ENCODE measurements around the gene FOXP3. TPM values are rescaled to one million over a fixed set of nuclear protein-coding genes. Genes with fewer than 3 reads are reported as not detected.

FOXP3 gene
- total and polyA plus RNA-seq, 2 of the 8 experiments (the other 6 are each of a cell fraction or from before 2014, with no cell fraction given), result 0.37 to 0.54 TPM

DNA sequence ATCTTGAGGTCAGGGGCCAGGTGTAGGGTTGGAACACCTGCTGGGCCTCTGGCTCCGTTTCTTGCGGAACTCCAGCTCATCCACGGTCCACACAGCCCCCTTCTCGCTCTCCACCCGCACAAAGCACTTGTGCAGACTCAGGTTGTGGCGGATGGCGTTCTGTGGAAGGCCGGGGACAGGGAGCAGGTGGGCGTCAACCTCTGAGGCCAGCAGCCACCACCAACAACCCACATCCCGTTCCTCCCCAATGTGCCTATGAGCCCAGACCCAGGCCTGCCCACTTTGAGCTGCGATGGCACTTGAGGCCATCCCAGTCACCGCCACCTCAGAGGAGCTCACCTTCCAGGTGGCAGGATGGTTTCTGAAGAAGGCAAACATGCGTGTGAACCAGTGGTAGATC is 13.2 kb downstream of the FOXP3 start (continued):
- TF ChIP-seq, protein P1, sequence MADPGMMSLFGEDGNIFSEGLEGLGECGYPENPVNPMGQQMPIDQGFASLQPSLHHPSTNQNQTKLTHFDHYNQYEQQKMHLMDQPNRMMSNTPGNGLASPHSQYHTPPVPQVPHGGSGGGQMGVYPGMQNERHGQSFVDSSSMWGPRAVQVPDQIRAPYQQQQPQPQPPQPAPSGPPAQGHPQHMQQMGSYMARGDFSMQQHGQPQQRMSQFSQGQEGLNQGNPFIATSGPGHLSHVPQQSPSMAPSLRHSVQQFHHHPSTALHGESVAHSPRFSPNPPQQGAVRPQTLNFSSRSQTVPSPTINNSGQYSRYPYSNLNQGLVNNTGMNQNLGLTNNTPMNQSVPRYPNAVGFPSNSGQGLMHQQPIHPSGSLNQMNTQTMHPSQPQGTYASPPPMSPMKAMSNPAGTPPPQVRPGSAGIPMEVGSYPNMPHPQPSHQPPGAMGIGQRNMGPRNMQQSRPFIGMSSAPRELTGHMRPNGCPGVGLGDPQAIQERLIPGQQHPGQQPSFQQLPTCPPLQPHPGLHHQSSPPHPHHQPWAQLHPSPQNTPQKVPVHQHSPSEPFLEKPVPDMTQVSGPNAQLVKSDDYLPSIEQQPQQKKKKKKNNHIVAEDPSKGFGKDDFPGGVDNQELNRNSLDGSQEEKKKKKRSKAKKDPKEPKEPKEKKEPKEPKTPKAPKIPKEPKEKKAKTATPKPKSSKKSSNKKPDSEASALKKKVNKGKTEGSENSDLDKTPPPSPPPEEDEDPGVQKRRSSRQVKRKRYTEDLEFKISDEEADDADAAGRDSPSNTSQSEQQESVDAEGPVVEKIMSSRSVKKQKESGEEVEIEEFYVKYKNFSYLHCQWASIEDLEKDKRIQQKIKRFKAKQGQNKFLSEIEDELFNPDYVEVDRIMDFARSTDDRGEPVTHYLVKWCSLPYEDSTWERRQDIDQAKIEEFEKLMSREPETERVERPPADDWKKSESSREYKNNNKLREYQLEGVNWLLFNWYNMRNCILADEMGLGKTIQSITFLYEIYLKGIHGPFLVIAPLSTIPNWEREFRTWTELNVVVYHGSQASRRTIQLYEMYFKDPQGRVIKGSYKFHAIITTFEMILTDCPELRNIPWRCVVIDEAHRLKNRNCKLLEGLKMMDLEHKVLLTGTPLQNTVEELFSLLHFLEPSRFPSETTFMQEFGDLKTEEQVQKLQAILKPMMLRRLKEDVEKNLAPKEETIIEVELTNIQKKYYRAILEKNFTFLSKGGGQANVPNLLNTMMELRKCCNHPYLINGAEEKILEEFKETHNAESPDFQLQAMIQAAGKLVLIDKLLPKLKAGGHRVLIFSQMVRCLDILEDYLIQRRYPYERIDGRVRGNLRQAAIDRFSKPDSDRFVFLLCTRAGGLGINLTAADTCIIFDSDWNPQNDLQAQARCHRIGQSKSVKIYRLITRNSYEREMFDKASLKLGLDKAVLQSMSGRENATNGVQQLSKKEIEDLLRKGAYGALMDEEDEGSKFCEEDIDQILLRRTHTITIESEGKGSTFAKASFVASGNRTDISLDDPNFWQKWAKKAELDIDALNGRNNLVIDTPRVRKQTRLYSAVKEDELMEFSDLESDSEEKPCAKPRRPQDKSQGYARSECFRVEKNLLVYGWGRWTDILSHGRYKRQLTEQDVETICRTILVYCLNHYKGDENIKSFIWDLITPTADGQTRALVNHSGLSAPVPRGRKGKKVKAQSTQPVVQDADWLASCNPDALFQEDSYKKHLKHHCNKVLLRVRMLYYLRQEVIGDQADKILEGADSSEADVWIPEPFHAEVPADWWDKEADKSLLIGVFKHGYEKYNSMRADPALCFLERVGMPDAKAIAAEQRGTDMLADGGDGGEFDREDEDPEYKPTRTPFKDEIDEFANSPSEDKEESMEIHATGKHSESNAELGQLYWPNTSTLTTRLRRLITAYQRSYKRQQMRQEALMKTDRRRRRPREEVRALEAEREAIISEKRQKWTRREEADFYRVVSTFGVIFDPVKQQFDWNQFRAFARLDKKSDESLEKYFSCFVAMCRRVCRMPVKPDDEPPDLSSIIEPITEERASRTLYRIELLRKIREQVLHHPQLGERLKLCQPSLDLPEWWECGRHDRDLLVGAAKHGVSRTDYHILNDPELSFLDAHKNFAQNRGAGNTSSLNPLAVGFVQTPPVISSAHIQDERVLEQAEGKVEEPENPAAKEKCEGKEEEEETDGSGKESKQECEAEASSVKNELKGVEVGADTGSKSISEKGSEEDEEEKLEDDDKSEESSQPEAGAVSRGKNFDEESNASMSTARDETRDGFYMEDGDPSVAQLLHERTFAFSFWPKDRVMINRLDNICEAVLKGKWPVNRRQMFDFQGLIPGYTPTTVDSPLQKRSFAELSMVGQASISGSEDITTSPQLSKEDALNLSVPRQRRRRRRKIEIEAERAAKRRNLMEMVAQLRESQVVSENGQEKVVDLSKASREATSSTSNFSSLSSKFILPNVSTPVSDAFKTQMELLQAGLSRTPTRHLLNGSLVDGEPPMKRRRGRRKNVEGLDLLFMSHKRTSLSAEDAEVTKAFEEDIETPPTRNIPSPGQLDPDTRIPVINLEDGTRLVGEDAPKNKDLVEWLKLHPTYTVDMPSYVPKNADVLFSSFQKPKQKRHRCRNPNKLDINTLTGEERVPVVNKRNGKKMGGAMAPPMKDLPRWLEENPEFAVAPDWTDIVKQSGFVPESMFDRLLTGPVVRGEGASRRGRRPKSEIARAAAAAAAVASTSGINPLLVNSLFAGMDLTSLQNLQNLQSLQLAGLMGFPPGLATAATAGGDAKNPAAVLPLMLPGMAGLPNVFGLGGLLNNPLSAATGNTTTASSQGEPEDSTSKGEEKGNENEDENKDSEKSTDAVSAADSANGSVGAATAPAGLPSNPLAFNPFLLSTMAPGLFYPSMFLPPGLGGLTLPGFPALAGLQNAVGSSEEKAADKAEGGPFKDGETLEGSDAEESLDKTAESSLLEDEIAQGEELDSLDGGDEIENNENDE (IDR thresholded peaks at IDR 0.05; ENCODE audit: insufficient replicate concordance, low read length), result no peak
- TF ChIP-seq HDAC2 (IDR thresholded peaks at IDR 0.05; ENCODE audit: borderline replicate concordance in 1 of 2, low read depth in 2 of 2, low read length in 2 of 2), result no peak
- TF ChIP-seq EZH2 (IDR thresholded peaks at IDR 0.05; ENCODE audit: low read depth, low read length, severe bottlenecking), result no peak
- no peak for TF ChIP-seq TAF7 (optimal IDR thresholded peaks at IDR 0.05; ENCODE audit: borderline replicate concordance, low read depth, low read length)
- TF ChIP-seq TCF12 (IDR thresholded peaks at IDR 0.05; ENCODE audit: low read depth, low read length), result no peak
- TF ChIP-seq, protein P2, sequence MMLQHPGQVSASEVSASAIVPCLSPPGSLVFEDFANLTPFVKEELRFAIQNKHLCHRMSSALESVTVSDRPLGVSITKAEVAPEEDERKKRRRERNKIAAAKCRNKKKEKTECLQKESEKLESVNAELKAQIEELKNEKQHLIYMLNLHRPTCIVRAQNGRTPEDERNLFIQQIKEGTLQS (IDR thresholded peaks at IDR 0.05; ENCODE audit: insufficient read depth, low read depth, low read length), result no peak
- no peak for TF ChIP-seq KDM5A (IDR thresholded peaks at IDR 0.05; ENCODE audit: low read length)
- TF ChIP-seq MAFK (IDR thresholded peaks at IDR 0.05; ENCODE audit: low read depth, low read length), result no peak
- no peak for TF ChIP-seq TBP (IDR thresholded peaks at IDR 0.05; ENCODE audit: low read depth, low read length)
- TF ChIP-seq BRCA1 (IDR thresholded peaks at IDR 0.05; ENCODE audit: low read depth, low read length), result no peak
- TF ChIP-seq RAD21 (IDR thresholded peaks at IDR 0.05 in 1 of 2, conservative IDR thresholded peaks at IDR 0.05 in 1 of 2; ENCODE audit: low read depth in 2 of 2, low read length in 2 of 2), result no peak

All from H1 (cell line).